H1 (cell line): Measurements from ENCODE around the gene MGST2. TPM values are rescaled to one million over a fixed set of nuclear protein-coding genes. Genes with fewer than 3 reads are reported as not detected.

ENCODE experiments used
- CTCF ChIA-PET: fragments of 300-600 bp; sonication (Branson Sonifier 250); formaldehyde crosslinking; loops from one replicate; lab custom pipeline; 2021; ENCODE audit not compliant: partially characterized antibody; lab: Charles Lee
- POLR2A ChIA-PET: fragments of 300-600 bp; sonication (Branson Sonifier 250); formaldehyde crosslinking; loops from one replicate; lab custom pipeline; 2021; ENCODE audit warnings: inconsistent platforms; ENCODE audit not compliant: partially characterized antibody; lab: Charles Lee
- DNase-seq, 2 experiments: peaks; one replicate each; pipeline versions ENCODE4 v3.0.0 to v3.0.0-alpha.2; 2010 to 2022; ENCODE audit warnings: low spot score in 2 of 2, low read depth in 1 of 2, mixed read lengths in 1 of 2
- FAIRE-seq: peaks from 2 replicates; lab custom pipeline; 2011; peaks lifted over from hg19 to GRCh38; lab: Jason Lieb, UNC
- H2AFZ ChIP-seq: 2 replicates; pipeline ENCODE4 v1.8.1; 2012; ENCODE audit warnings: low read length, inconsistent platforms
- H2AK5ac ChIP-seq: 2 replicates; pipeline ENCODE4 v1.6.1; 2013; ENCODE audit warnings: low read depth, low read length
- H2BK120ac ChIP-seq: replicated peaks from 2 replicates; pipeline ENCODE3; 2013; ENCODE audit warnings: low read depth, low read length, inconsistent platforms
- H2BK12ac ChIP-seq: 2 replicates; pipeline ENCODE4 v1.6.1; 2013; ENCODE audit warnings: low read depth, low read length
- H2BK15ac ChIP-seq: 2 replicates; pipeline ENCODE4 v1.6.1; 2013; ENCODE audit warnings: low read length
- H2BK20ac ChIP-seq: 2 replicates; pipeline ENCODE4 v1.6.1; 2013; ENCODE audit warnings: low read length
- H2BK5ac ChIP-seq: 2 replicates; pipeline ENCODE4 v1.6.1; 2013; ENCODE audit warnings: low read depth, low read length
- H3K14ac ChIP-seq: 2 replicates; pipeline ENCODE4 v1.6.1; 2013; ENCODE audit warnings: inconsistent platforms; ENCODE audit not compliant: insufficient read length
- H3K18ac ChIP-seq: 2 replicates; pipeline ENCODE4 v1.6.1; 2013; ENCODE audit warnings: low read length; ENCODE audit errors: extremely low read depth
- H3K23ac ChIP-seq: 2 replicates; pipeline ENCODE4 v1.6.1; 2013; ENCODE audit warnings: inconsistent platforms; ENCODE audit not compliant: insufficient read length
- H3K23me2 ChIP-seq: 2 replicates; pipeline ENCODE4 v1.6.1; 2013; ENCODE audit warnings: low read depth, low read length
- H3K27ac ChIP-seq: 2 replicates; pipeline ENCODE4 v1.6.1; 2011; ENCODE audit warnings: low read depth, low read length, inconsistent platforms
- H3K27me3 ChIP-seq, 4 experiments: replicated peaks in 1 of 4; 1 replicate in 1 of 4; 2 replicates in 3 of 4; pipeline versions ENCODE4 v1.6.1 to v1.8.1; 2011 to 2013; ENCODE audit warnings: low read length in 3 of 4, mild to moderate bottlenecking in 3 of 4, inconsistent platforms in 2 of 4, mixed read lengths in 2 of 4, moderate library complexity in 1 of 4; ENCODE audit not compliant: control insufficient read depth in 3 of 4, insufficient read depth in 3 of 4; ENCODE audit errors: extremely low read depth in 1 of 4
- H3K36me3 ChIP-seq, 4 experiments: 2 replicates each; pipeline versions ENCODE4 v1.6.1 to v1.8.1; 2011 to 2013; ENCODE audit warnings: mild to moderate bottlenecking in 4 of 4, low read length in 3 of 4, moderate library complexity in 2 of 4, control low read depth in 1 of 4, inconsistent platforms in 1 of 4; ENCODE audit not compliant: insufficient read depth in 4 of 4, control insufficient read depth in 2 of 4
- H3K4ac ChIP-seq: replicated peaks from 2 replicates; pipeline ENCODE3; 2013; ENCODE audit warnings: low read length, low read depth, mixed read lengths, inconsistent platforms; ENCODE audit not compliant: insufficient read length
- H3K4me1 ChIP-seq, 4 experiments: replicated peaks in 1 of 4; 1 replicate in 1 of 4; 2 replicates in 3 of 4; pipeline versions ENCODE4 v1.6.1 to v1.8.1; 2011 to 2013; ENCODE audit warnings: low read length in 3 of 4, inconsistent platforms in 2 of 4, mixed read lengths in 1 of 4; ENCODE audit not compliant: insufficient read depth in 4 of 4, control insufficient read depth in 3 of 4
- H3K4me2 ChIP-seq, 2 experiments: 2 replicates each; pipeline versions ENCODE4 v1.6.1 to v1.8.1; 2011 to 2013; ENCODE audit warnings: low read depth in 2 of 2, low read length in 2 of 2, control low read depth in 1 of 2, inconsistent platforms in 1 of 2, mild to moderate bottlenecking in 1 of 2; ENCODE audit not compliant: insufficient read depth in 1 of 2
- H3K4me3 ChIP-seq, 4 experiments: fragments of 200-600, 300-600 bp in 1 of 4; sonication (generic), shearing (Covaris generic), sonication (Bioruptor Twin) in 1 of 4; 2 replicates each; pipeline versions ENCODE4 v1.5.1 to v1.8.1; 2011 to 2016; ENCODE audit warnings: low read length in 4 of 4, low read depth in 3 of 4, control low read depth in 2 of 4, inconsistent platforms in 2 of 4, mild to moderate bottlenecking in 2 of 4, mixed read lengths in 1 of 4, moderate library complexity in 1 of 4; ENCODE audit not compliant: insufficient read depth in 2 of 4; ENCODE audit errors: extremely low read depth in 1 of 4
- H3K56ac ChIP-seq: replicated peaks from 2 replicates; pipeline ENCODE3; 2013; ENCODE audit warnings: low read depth, mild to moderate bottlenecking, mixed read lengths, low read length, inconsistent platforms; ENCODE audit not compliant: insufficient read length
- H3K79me1 ChIP-seq: 2 replicates; pipeline ENCODE4 v1.6.1; 2013; ENCODE audit warnings: low read depth, low read length, control low read depth
- H3K79me2 ChIP-seq, 2 experiments: 2 replicates each; pipeline versions ENCODE4 v1.6.1 to v1.8.1; 2012 to 2013; ENCODE audit warnings: low read length in 2 of 2, mild to moderate bottlenecking in 2 of 2, inconsistent platforms in 1 of 2; ENCODE audit not compliant: insufficient read depth in 2 of 2, control insufficient read depth in 1 of 2
- H3K9ac ChIP-seq, 4 experiments: replicated peaks in 1 of 4; 1 replicate in 1 of 4; 2 replicates in 3 of 4; pipeline versions ENCODE4 v1.6.1 to v1.8.1; 2011 to 2013; ENCODE audit warnings: low read depth in 3 of 4, low read length in 3 of 4, control low read depth in 2 of 4, mild to moderate bottlenecking in 2 of 4, moderate library complexity in 2 of 4, inconsistent platforms in 1 of 4; ENCODE audit errors: extremely low read depth in 1 of 4
- H3K9me3 ChIP-seq, 2 experiments: 2 replicates each; pipeline versions ENCODE4 v1.6.1 to v1.8.1; 2012 to 2013; ENCODE audit warnings: mild to moderate bottlenecking in 2 of 2, moderate library complexity in 2 of 2, control low read depth in 1 of 2, inconsistent platforms in 1 of 2, low read depth in 1 of 2, low read length in 1 of 2, mixed read lengths in 1 of 2; ENCODE audit not compliant: insufficient read depth in 2 of 2
- H4K20me1 ChIP-seq, 2 experiments: replicated peaks in 1 of 2; 2 replicates each; pipeline versions ENCODE3 to v1.8.1; 2011 to 2013; ENCODE audit warnings: inconsistent platforms in 2 of 2, low read length in 2 of 2, mild to moderate bottlenecking in 1 of 2; ENCODE audit not compliant: insufficient read depth in 2 of 2, control insufficient read depth in 1 of 2
- H4K5ac ChIP-seq: 2 replicates; pipeline ENCODE4 v1.6.1; 2013; ENCODE audit warnings: low read length, low read depth, mixed read lengths, inconsistent platforms; ENCODE audit not compliant: insufficient read length
- H4K8ac ChIP-seq: 2 replicates; pipeline ENCODE4 v1.8.0; 2013; ENCODE audit warnings: mild to moderate bottlenecking, moderate library complexity, low read length, inconsistent platforms; ENCODE audit not compliant: insufficient read depth; ENCODE audit errors: extremely low read depth
- H4K91ac ChIP-seq: replicated peaks from 2 replicates; pipeline ENCODE3; 2013; ENCODE audit warnings: low read length, mixed read lengths, inconsistent platforms; ENCODE audit not compliant: insufficient read length
- CBX5 ChIP-seq: fragments of 300-800, 300-1000 bp; sonication (generic); IDR thresholded peaks from 2 replicates; pipeline ENCODE4 v1.7.1; 2016; ENCODE audit warnings: antibody characterized with exemption, low read length, low read depth
- HDAC6 ChIP-seq: IDR thresholded peaks from one replicate; pipeline ENCODE4 v1.7.1; 2012; ENCODE audit warnings: low read depth, mild to moderate bottlenecking, inconsistent platforms, low read length, moderate library complexity
- KDM4A ChIP-seq: IDR thresholded peaks from one replicate; pipeline ENCODE4 v1.7.1; 2012; ENCODE audit warnings: low read depth, mild to moderate bottlenecking, moderate library complexity, low read length, inconsistent platforms; ENCODE audit not compliant: severe bottlenecking
- SAP30 ChIP-seq: fragments of 300-600 bp; sonication (generic); IDR thresholded peaks from 2 replicates; pipeline ENCODE4 v1.7.1; 2012; ENCODE audit warnings: low read length, moderate library complexity, mild to moderate bottlenecking, inconsistent platforms; ENCODE audit not compliant: insufficient read depth, insufficient replicate concordance
- SP1 ChIP-seq: IDR thresholded peaks from 2 replicates; pipeline ENCODE4 v1.6.1; 2011; ENCODE audit warnings: low read depth, low read length
- WGBS, 2 experiments: shearing (Covaris generic) in 1 of 2; methylation state at CpG; one replicate each; pipeline versions ENCODE4 v1.1.6 to v1.1.7; 2013 to 2015; ENCODE audit warnings: low lambda C conversion rate in 2 of 2, mixed read lengths in 2 of 2, inconsistent platforms in 1 of 2, low coverage in 1 of 2, missing lambda C conversion rate in 1 of 2; ENCODE audit not compliant: insufficient replicate concordance in 2 of 2, insufficient coverage in 1 of 2, insufficient read length in 1 of 2; ENCODE audit errors: extremely low coverage in 1 of 2, missing lambda C conversion rate in 1 of 2; 5-methylcytosine and 5-hydroxymethylcytosine counted together
- polyA plus RNA-seq, 7 experiments: library from polyadenylated mRNA; depleted of rRNA in 3 of 7; stranded (reverse) in 5 of 7; unstranded in 2 of 7; fragments of >200 nt in 5 of 7; fragments of 200-250 nt in 2 of 7; gene quantifications; 1 replicate in 5 of 7; 2 replicates in 1 of 7; 4 replicates in 1 of 7; pipeline versions ENCODE4 v1.2.1 to v1.2.3, GENCODE V29; 2011 to 2013; ENCODE audit warnings: missing spikeins in 2 of 7, mixed read lengths in 2 of 7
- total RNA-seq: library from RNA; stranded (reverse); fragmentation: NEBNext Ultra II Directional; extraction: Animal tissue kit (Norgen Biotek cat#: 25700); gene quantifications from 2 replicates; pipeline ENCODE4 v1.2.1, GENCODE V29; 2021

The MGST2 gene
- total and polyA plus RNA-seq, 2 of the 8 experiments (the other 6 are each of a cell fraction or from before 2014, with no cell fraction given): 8.0 to 13.6 TPM

- ChIA-PET CTCF (interaction anchor here (1.1 to 18.2 kb wide), 6 partner anchors 8 to 69 kb away, joined by 3 to 264 read pairs (median 36); partner anchors contain the start of gene SETD7), POLR2A (interaction anchor here (0.9 kb wide), 1 partner anchor 9 kb away, joined by 4 read pairs; no protein-coding TSS in a partner anchor)
- Histone ChIP-seq H2BK120ac (no peak overlapping the region), H3K14ac (no peak overlapping the region), H4K91ac (no peak overlapping the region), H3K18ac (no peak overlapping the region), H2BK15ac (no peak overlapping the region), H3K9me3 (no peaks in the 10 kb centered on the region), H2BK5ac (no peak overlapping the region), H4K20me1 (peaks cover 0 to 2% of the 10 kb centered on the region in 2 experiments), H3K4me2 (peak overlapping the region in 1 of 2 experiments; percentile 50; a peak in 1 of 4 replicates), H3K27ac (no peak overlapping the region), H2BK12ac (no peak overlapping the region), H3K56ac (no peak overlapping the region), H3K4ac (no peak overlapping the region), H2AK5ac (no peak overlapping the region), H3K79me1 (no peaks in the 10 kb centered on the region), H4K5ac (no peak overlapping the region), H3K23me2 (no peaks in the 10 kb centered on the region; the same call in 1 of the 2 replicates), H4K8ac (no peak overlapping the region), H3K27me3 (peaks cover 42 to 79% (median 70%) of the 10 kb centered on the region in 4 experiments), H3K9ac (no peak overlapping the region), H3K36me3 (no peaks in the 10 kb centered on the region; a peak in 1 of 8 replicates), H2AFZ (no peak overlapping the region), H3K4me1 (peaks cover 3 to 10% (median 10%) of the 10 kb centered on the region in 4 experiments; a peak in 5 of 7 replicates), H3K79me2 (no peaks in the 10 kb centered on the region), H3K23ac (no peak overlapping the region), H2BK20ac (no peak overlapping the region), H3K4me3 (no peak overlapping the region)
- 71% methylated on average over 4 of the region's 4 CpGs; no CpG with 5 or more reads in 1 of the 2 experiments for WGBS, 2 experiments
- no peak for FAIRE-seq
- TF ChIP-seq CBX5 (no peak), SP1 (no peak), HDAC6 (no peak), KDM4A (no peak), SAP30 (no peak)
- DNase-seq: no peak
Observed at GRCh38 chr4:139625482-139625881, 40.1 kb upstream of the MGST2 start.
